ENCODE data around the gene RNF167.

RNF167 gene

GRCh38 chr17:4960279-4960922 lies 20.3 kb downstream of the RNF167 start:
- no peak for TF ChIP-seq CREB1 (IDR thresholded peaks at IDR 0.05; ENCODE audit: low read depth)

GRCh38 chr17:4965311-4965986 lies 25.4 kb downstream of the RNF167 start:
- TF ChIP-seq CEBPB (IDR thresholded peaks at IDR 0.05) (no peak), RAD21 (IDR thresholded peaks at IDR 0.05; ENCODE audit: low read depth) (no peak), NFIC (IDR thresholded peaks at IDR 0.05) (no peak), TCF12 (IDR thresholded peaks at IDR 0.05; ENCODE audit: low read depth) (no peak), EP300 (IDR thresholded peaks at IDR 0.05; ENCODE audit: borderline replicate concordance) (no peak), TEAD4 (IDR thresholded peaks at IDR 0.05) (no peak), MAX (IDR thresholded peaks at IDR 0.05) (no peak)

GRCh38 chr17:4966844-4967538 lies 26.9 kb downstream of the RNF167 start:
- no peak for TF ChIP-seq RAD21 (IDR thresholded peaks at IDR 0.05; ENCODE audit: low read depth)
- TF ChIP-seq YY1 (IDR thresholded peaks at IDR 0.05; ENCODE audit: low read depth) = no peak
- peak; percentile 50; the same call in 1 of the 2 replicates for TF ChIP-seq FOXM1 (IDR thresholded peaks at IDR 0.05; ENCODE audit: borderline replicate concordance, low read depth)
- TF ChIP-seq TAF1 (IDR thresholded peaks at IDR 0.05; ENCODE audit: low read depth) = peak; percentile 82
- TF ChIP-seq EGR1 (IDR thresholded peaks at IDR 0.05) = no peak
- peak; percentile 66; the same call in 1 of the 2 replicates for TF ChIP-seq ZBTB7A (IDR thresholded peaks at IDR 0.05; ENCODE audit: low read depth)
- no peak for TF ChIP-seq NFIC (IDR thresholded peaks at IDR 0.05)
- peak; percentile 34; the same call in 1 of the 2 replicates for TF ChIP-seq USF1 (IDR thresholded peaks at IDR 0.05)
- peak; percentile 24; the same call in 1 of the 2 replicates for TF ChIP-seq EP300 (IDR thresholded peaks at IDR 0.05; ENCODE audit: borderline replicate concordance)
- no peak for TF ChIP-seq CREB1 (IDR thresholded peaks at IDR 0.05; ENCODE audit: low read depth)
- peak; percentile 72 for TF ChIP-seq MAX (IDR thresholded peaks at IDR 0.05)
- TF ChIP-seq CEBPB (IDR thresholded peaks at IDR 0.05) = no peak
- TF ChIP-seq TCF12 (IDR thresholded peaks at IDR 0.05; ENCODE audit: low read depth) = 0 out of 2 replicates have a peak, but pooled peaks have one; percentile 42
- no peak for TF ChIP-seq REST (IDR thresholded peaks at IDR 0.05; ENCODE audit: low read depth)
- TF ChIP-seq TEAD4 (IDR thresholded peaks at IDR 0.05) = peak; percentile 87

- TF ChIP-seq YY1 (IDR thresholded peaks at IDR 0.05; ENCODE audit: low read depth) (peak; percentile 96), EGR1 (IDR thresholded peaks at IDR 0.05) (peak; percentile 88), REST (IDR thresholded peaks at IDR 0.05; ENCODE audit: low read depth) (no peak), ZBTB7A (IDR thresholded peaks at IDR 0.05; ENCODE audit: low read depth) (peak; percentile 97), CREB1 (IDR thresholded peaks at IDR 0.05; ENCODE audit: low read depth) (no peak), NFIC (IDR thresholded peaks at IDR 0.05) (peak; percentile 67), TAF1 (IDR thresholded peaks at IDR 0.05; ENCODE audit: low read depth) (peak; percentile 92), RAD21 (IDR thresholded peaks at IDR 0.05; ENCODE audit: low read depth) (peak; percentile 48; the same call in 1 of the 2 replicates), EP300 (IDR thresholded peaks at IDR 0.05; ENCODE audit: borderline replicate concordance) (0 out of 2 replicates have a peak, but pooled peaks have one; percentile 23), FOXM1 (IDR thresholded peaks at IDR 0.05; ENCODE audit: borderline replicate concordance, low read depth) (no peak), TCF12 (IDR thresholded peaks at IDR 0.05; ENCODE audit: low read depth) (peak; percentile 57; the same call in 1 of the 2 replicates), TEAD4 (IDR thresholded peaks at IDR 0.05) (no peak; the same call in 1 of the 2 replicates), MAX (IDR thresholded peaks at IDR 0.05) (peak; percentile 76)
These were observed 27.7 kb downstream of the RNF167 start, which contains the start of gene SPAG7 for GRCh38 chr17:4967539-4968485. Gene SPAG7 (minus strand): TSS chr17:4967817. CDS start chr17:4967804, 13 bp downstream.
